HG02623 (cell line): ENCODE data around the gene WWOX.
A peak's percentile ranks its signal among the peaks of the same experiment; 100 is the strongest.

ENCODE experiments used
- ATAC-seq: cut with Tn5 transposase; IDR thresholded peaks from one replicate; pipeline ENCODE4 v1.9.1; 2021; ENCODE audit warnings: moderate library complexity; ENCODE audit not compliant: unreplicated experiment

The WWOX gene

DNA sequence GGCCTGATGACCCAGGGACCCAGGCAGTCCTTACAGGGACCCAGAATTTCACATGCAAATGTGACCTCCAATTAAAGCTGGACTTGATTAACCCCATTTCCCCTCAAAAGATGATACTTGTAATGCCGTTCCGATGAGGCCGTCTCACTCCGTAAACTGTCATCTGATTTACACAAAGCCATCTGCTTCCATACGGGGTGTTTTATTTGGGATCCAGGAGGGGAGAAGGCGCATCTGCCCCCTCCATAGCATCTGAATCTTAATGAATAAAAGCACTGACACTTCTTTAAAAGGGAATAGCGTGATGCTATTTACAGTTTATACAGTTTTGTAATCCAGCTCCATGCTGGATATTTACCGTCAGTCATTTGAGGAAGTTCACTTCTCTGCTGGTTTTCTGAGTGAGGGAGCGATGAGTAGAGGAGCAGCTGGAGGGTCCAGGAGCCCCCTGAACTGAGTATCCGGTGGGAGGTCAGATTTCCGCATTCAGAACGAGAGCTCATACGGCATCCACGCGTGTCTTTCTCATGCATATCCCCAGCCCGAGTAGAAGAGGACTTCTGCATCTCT, 452.7 kb downstream of the WWOX start:
- no peak for ATAC-seq

DNA sequence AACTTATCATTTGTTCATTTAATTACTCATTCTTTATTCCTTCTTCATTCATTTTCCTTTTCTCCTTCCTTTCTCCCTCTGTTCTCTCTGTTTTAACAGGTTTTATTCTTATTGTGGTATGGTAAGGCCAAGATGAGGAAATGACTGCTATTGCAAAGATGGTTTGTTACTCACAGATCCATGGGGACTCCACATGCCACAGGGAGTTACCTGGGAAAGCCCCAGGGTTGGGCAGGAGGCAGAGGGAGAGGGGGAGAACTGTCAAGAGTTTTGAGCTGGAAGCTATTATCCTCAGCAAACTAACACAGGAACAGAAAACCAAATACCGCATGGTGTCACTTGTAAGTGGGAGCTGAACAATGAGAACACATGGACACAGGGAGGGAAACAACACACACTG, 453.3 kb downstream of the WWOX start:
- no peak for ATAC-seq

DNA sequence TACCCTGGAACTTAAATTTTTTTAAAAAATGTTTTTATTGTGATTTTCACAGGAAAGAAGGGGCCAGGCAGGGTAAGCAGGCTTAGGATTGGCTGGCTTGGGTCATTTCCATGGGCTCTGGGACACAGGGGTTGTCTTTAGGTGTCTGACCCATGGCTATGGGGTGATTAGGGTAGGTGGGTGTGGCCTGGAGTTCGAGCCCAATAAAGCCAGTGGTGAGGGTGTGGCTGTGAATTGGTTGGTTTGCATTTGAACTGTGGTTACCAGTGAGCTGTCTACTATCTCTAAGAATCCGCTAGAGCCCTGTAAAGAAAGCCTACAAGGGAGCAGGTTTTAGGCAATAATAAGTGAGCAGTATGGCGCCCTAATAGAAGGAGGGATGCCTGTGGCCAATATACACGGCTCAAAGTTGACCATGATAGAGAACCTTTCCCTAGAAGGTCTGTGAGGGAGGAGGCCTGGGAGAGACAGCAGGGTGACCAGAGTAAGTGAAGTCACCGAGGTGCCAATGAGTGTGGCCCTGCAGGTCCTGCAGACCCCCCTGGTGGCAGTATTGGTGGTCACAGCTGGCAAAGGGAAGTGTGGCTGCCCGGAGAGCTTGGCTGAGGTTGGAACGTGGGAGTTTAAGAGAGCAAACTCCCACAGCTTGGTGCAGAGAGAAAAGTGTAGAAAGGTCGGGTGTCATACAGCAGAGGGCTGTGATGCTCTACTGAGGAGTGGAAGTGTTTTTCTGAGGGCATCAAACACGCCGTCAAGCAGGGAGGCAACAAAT, 454.0 kb downstream of the WWOX start:
- ATAC-seq = no peak

DNA sequence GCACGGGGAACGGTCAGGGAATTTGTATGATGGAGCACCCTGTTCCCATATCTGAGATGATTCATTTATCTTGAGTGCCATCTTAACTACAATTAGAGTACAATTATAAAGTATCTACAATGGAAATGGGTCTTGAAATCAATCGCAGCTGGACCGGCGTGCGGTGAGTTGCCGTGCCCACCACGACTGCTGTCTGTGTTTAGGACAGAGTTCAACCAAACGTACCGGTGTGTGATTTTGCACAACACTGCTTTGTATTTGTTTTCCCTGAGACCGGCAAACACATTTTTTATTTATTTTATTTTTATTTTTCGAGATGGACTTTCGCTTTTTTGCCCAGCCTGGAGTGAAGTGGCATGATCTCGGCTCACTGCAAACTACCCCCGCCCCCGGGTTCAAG, 457.0 kb downstream of the WWOX start:
- no peak for ATAC-seq

DNA sequence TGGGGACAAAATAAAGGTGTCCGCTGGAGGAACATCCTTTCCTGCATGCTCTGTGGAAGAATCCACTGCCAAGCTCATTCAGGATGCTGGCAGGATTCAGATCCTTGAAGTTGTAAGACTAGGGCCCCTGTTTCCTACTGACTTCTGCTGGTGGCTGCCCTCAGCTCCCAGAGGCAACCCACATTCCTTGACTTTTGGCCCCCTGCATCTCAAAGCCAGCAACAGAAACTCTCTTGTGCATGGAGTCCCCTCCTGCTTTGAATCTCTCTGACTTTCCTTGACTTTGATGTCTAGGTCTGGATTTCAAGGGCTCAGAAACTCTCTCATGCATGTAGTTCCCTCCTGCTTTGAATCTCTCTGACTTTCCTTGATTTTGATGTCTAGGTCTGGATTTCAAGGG, 461.5 kb downstream of the WWOX start:
- ATAC-seq = no peak

GRCh38 chr16:78562111-78562510, 462.7 kb downstream of the WWOX start:
- ATAC-seq = no peak

DNA sequence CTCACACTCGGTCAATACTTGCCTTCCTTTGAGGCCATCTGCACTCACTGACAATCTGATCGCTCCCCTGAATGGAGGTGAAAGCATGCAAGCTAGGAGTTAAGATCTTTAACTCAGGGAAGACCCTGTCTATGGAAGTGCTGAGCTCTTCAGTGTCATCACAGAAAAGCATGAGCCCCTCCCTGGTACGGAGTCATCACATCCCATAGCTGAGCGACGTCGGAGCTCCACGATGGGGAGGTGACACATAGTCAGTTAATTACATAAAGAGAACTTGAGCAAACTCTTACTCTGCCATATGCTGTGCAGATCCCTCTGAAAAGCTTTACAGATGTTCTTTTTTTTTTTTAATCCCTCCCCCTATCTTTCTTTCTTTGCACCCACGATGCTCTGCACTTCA, 463.2 kb downstream of the WWOX start:
- ATAC-seq = no peak

DNA sequence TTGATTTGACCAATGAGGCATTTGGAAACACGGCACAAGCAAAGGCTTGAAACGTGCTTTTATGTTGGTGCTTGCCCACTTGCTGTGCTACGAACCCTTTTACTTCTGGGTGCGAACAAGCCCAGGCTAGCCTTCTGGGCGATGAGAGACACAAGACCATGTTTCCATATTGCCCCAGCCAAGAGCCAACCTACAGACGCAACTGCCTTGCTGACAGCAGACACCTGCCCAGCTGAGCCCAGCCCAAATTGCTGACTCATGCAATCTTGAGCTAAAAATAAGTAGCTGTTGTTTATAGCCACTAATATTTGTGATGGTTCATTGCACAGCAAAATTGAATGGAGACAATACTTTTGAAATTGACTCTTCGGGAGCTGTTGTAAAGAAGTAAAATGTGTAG, 464.5 kb downstream of the WWOX start:
- no peak for ATAC-seq

DNA sequence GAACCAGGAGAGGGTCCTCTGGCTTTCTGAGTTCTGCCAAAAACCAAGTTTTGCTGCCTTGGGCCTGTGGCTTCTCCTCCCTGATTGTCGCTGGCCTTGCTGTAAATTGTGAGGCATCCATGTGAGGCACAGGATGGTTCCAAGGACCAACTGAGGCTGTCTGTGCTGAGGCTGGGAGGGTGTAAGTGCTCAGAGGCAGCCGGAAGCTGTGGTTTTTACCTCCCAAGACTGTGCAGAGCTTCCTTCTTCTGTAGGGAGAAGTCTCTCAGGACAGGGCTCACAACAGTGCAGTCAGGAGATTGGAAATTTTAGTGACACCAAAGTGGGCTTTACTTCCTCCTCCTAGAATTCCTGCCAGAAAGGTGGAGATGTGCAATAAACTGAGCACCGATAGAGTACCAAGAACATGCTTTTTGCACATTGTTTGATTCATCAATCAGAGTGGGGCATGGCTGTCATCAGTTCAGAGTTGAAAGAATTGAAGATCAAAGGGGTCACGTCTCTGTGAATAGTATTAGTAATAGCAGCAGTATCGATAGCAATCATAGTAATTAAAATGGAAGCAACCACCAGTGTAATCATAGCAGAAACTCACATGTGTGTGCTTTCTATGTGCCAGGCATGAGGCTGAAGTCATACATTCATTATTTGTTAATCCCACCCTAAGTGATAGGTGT, 467.1 kb downstream of the WWOX start:
- no peak for ATAC-seq

- no peak for ATAC-seq
Measured at GRCh38 chr16:78570399-78571141, 471.1 kb downstream of the WWOX start.

GRCh38 chr16:78571434-78571833, 472.0 kb downstream of the WWOX start:
- no peak for ATAC-seq

GRCh38 chr16:78571898-78572358, 472.5 kb downstream of the WWOX start:
- no peak for ATAC-seq

- peak; percentile 52 for ATAC-seq
Measured at GRCh38 chr16:78574571-78574970, 475.1 kb downstream of the WWOX start.

DNA sequence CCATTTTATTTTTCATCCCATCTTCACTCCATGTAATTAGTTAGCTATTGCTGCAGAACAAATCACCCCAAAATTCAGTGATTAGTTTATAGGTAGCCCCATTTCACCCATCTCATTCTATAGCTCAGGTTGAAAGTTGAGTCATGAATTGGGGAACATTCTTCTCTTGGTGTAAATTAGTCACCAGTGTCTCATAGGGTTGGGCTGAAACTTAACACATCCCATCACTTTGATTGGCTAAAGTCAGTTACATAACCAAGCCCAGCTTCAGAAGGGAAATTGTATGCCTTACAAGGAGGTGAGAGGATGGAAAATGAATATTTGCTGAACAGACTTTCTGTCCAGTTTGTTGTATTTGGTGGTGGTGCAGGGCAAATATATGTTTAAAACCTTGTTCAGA, 477.5 kb downstream of the WWOX start:
- no peak for ATAC-seq

DNA sequence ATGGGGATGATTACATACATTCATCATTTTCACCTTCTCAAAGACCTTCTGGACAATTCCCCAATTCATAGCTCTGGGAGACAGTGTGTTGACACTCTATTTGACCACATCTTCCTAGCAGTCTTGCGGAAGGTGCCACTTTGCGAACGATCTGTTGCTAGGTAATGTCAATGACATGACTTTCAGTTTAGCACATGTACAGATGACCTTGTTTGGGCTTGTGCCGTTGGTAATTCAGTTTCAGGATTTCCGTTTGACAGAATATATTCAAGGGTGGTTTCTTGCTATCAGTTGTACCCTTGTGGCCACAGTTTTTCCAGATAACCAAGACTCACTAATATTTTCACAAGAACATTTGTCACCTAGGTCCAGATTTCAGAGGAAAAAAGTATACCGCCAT, 478.2 kb downstream of the WWOX start:
- no peak for ATAC-seq

- ATAC-seq = no peak
Measured at GRCh38 chr16:78579020-78579419, 479.6 kb downstream of the WWOX start.

GRCh38 chr16:78583441-78583840, 484.0 kb downstream of the WWOX start:
- ATAC-seq = no peak

- ATAC-seq = no peak
Measured at GRCh38 chr16:78584213-78584860, 484.9 kb downstream of the WWOX start.

- no peak for ATAC-seq
Measured at GRCh38 chr16:78584991-78585390, 485.5 kb downstream of the WWOX start.

DNA sequence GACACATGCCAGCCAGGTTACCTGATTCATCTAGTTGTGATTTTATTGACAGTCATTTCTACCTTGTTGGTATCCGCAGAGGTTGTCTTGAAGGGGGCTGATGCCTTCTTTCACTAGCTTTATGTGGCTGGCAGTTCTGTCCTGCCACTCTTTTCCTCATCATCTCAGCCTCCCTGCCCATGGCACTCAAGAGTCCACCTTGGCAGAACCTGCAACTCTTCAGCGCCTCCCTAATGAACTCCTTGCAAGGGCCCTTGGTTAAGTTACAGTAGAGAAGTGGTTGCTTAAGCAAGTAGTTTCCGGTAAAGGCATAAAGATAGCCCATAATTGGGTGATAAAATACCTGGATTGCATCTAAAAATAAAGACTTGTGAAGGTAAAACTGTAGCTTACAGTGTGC, 489.9 kb downstream of the WWOX start:
- no peak for ATAC-seq

DNA sequence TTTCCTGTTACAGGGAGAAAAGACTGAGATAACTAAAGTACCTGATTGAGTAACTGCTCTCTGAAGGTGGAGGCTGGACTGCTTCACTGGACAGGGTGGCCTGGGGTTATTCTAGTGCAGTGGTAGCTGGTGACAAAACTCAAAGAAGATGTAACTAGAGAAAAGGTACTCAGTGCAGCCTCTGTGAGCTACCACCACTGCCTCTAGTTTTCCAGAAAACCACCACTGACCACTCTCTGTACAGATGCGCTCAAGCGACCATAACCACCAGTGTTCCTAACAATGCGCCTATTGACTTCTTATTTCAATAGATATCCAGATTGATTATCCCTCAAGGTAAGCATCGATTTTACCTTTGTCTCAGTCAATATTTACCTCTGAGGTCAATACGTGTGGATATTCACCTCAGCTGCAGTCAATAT, 492.2 kb downstream of the WWOX start:
- ATAC-seq = no peak
